ENCODE measurements around the gene NAPSA. TPM values are rescaled to one million over a fixed set of nuclear protein-coding genes. Genes with fewer than 3 reads are reported as not detected.

The NAPSA gene
- total and polyA plus RNA-seq, 12 donors = 0.22 to 1.1 (median 0.41) TPM; not detected in 8

GRCh38 chr19:50410109-50410508 is 44.7 kb upstream of the NAPSA start:
- peaks cover 0 to 6% (median 0%) of the 10 kb centered on the region in 11 donors for H3K9me3 ChIP-seq
- 84 to 89% methylated on average over 10 of the region's 10 CpGs for WGBS, 2 donors
- ATAC-seq = no peak
- intact Hi-C loops (cut with DNase I) = loop anchor here in 3 of 10 donors (5.0 kb wide), 2 partner anchors 38 to 43 kb away; partner anchors contain the start of gene NAPSA (in 2 of the 3)
- no peak for TF ChIP-seq CTCF (IDR thresholded peaks at IDR 0.05)
- H3K4me3 ChIP-seq = no peak overlapping the region
- H3K36me3 ChIP-seq = peaks cover 0 to 50% (median 0%) of the 10 kb centered on the region in 9 donors
- no peak overlapping the region for H3K27ac ChIP-seq
- no peak for DNase-seq
- H3K4me1 ChIP-seq = peaks cover 0 to 6% (median 0%) of the 10 kb centered on the region in 9 donors
- no peaks in the 10 kb centered on the region for H3K27me3 ChIP-seq

- peaks cover 0 to 6% (median 0%) of the 10 kb centered on the region in 11 donors for H3K9me3 ChIP-seq
- no peak overlapping the region for H3K27ac ChIP-seq
- no peaks in the 10 kb centered on the region for H3K27me3 ChIP-seq
- TF ChIP-seq CTCF (IDR thresholded peaks at IDR 0.05) = no peak
- peaks cover 0 to 56% (median 0%) of the 10 kb centered on the region in 9 donors for H3K36me3 ChIP-seq
- no peak overlapping the region for H3K4me3 ChIP-seq
- H3K4me1 ChIP-seq = no peaks in the 10 kb centered on the region
- intact Hi-C loops (cut with DNase I) = no loop called here
- ATAC-seq (no peak), DNase-seq (no peak)
- WGBS, 2 donors = 95 to 96% methylated on average over 17 of the region's 17 CpGs
Observed at GRCh38 chr19:50409347-50409746, 43.9 kb upstream of the NAPSA start.

- peaks cover 0 to 73% (median 0%) of the 10 kb centered on the region in 9 donors for H3K36me3 ChIP-seq
- DNase-seq = no peak
- H3K4me1 ChIP-seq = no peaks in the 10 kb centered on the region
- no peaks in the 10 kb centered on the region for H3K9me3 ChIP-seq
- TF ChIP-seq CTCF (IDR thresholded peaks at IDR 0.05) = no peak
- no peaks in the 10 kb centered on the region for H3K27me3 ChIP-seq
- H3K27ac ChIP-seq = no peak overlapping the region
- WGBS, 2 donors = 94 to 97% methylated on average over 19 of the region's 19 CpGs
- no peak overlapping the region for H3K4me3 ChIP-seq
- intact Hi-C loops (cut with DNase I) = no loop called here
- ATAC-seq = no peak
Observed at GRCh38 chr19:50406829-50407228, 41.4 kb upstream of the NAPSA start.

- TF ChIP-seq CTCF (IDR thresholded peaks at IDR 0.05) = no peak
- no peaks in the 10 kb centered on the region for H3K4me1 ChIP-seq
- WGBS, 2 donors = 93 to 94% methylated on average over 22 of the region's 22 CpGs
- no peak overlapping the region for H3K27ac ChIP-seq
- no peaks in the 10 kb centered on the region for H3K27me3 ChIP-seq
- intact Hi-C loops (cut with DNase I) = no loop called here
- no peaks in the 10 kb centered on the region for H3K9me3 ChIP-seq
- no peak overlapping the region for H3K4me3 ChIP-seq
- DNase-seq (no peak), ATAC-seq (no peak)
- peaks cover 0 to 73% (median 0%) of the 10 kb centered on the region in 9 donors for H3K36me3 ChIP-seq
Observed at GRCh38 chr19:50406156-50406820, 40.8 kb upstream of the NAPSA start.
